ENCODE data around the gene L2HGDH. TPM values are rescaled to one million over a fixed set of nuclear protein-coding genes. Genes with fewer than 3 reads are reported as not detected.

The L2HGDH gene
- total RNA-seq, 1 experiment from 2014 or later, result 22.6 TPM

- Histone ChIP-seq H4K91ac (ENCODE audit: insufficient read length, low read depth, low read length) (no peak overlapping the region), H2BK15ac (ENCODE audit: low read depth, low read length) (no peak overlapping the region), H4K20me1 (ENCODE audit: control insufficient read depth, insufficient read depth, insufficient read length) (no peaks in the 10 kb centered on the region), H2BK5ac (ENCODE audit: insufficient read length, low read length) (no peak overlapping the region), H2BK120ac (ENCODE audit: low read depth, low read length, poor library complexity, severe bottlenecking) (no peak overlapping the region), H2BK12ac (ENCODE audit: insufficient read length, low read depth, low read length) (no peak overlapping the region), H3K23me2 (ENCODE audit: insufficient read length, low read depth, low read length, poor library complexity, severe bottlenecking) (no peaks in the 10 kb centered on the region), H3K18ac (ENCODE audit: insufficient read length, low read depth, low read length) (no peak overlapping the region), H2AK5ac (ENCODE audit: insufficient read length, low read length) (no peak overlapping the region), H3K27ac (ENCODE audit: insufficient read length, low read depth, low read length) (no peak overlapping the region), H3K4me2 (ENCODE audit: insufficient read depth, insufficient read length, low read length) (no peak overlapping the region), H3K14ac (ENCODE audit: insufficient read depth, low read length) (no peak overlapping the region), H3K27me3 (ENCODE audit: insufficient read depth, low read length) (no peaks in the 10 kb centered on the region), H3K79me1 (ENCODE audit: insufficient read depth, low read depth, low read length, poor library complexity, severe bottlenecking) (no peaks in the 10 kb centered on the region), H3K79me2 (ENCODE audit: insufficient read depth, low read length) (no peaks in the 10 kb centered on the region), H3K9me3 (ENCODE audit: control insufficient read depth, low read depth, low read length) (no peaks in the 10 kb centered on the region), H4K5ac (ENCODE audit: insufficient read length, low read depth, low read length) (no peak overlapping the region), H2AFZ (ENCODE audit: low read length) (no peak overlapping the region), H3K4me1 (ENCODE audit: insufficient read depth, low read length) (no peaks in the 10 kb centered on the region), H3K56ac (ENCODE audit: insufficient read length, low read depth, low read length) (no peak overlapping the region), H3K9ac (ENCODE audit: extremely low read depth, insufficient read length, low read length) (no peak overlapping the region), H3K23ac (ENCODE audit: insufficient read length, low read depth, low read length) (no peak overlapping the region), H3K4ac (ENCODE audit: low read depth, low read length) (no peak overlapping the region), H3T11ph (ENCODE audit: low read length) (no peak overlapping the region), H2BK20ac (ENCODE audit: low read depth, low read length, poor library complexity, severe bottlenecking) (no peak overlapping the region), H4K8ac (replicated peaks; ENCODE audit: insufficient read length, low read depth, low read length) (no peak overlapping the region)
- Mint-ChIP-seq H3K36me3 (ENCODE audit: insufficient read depth in 1 of 3, low read depth in 3 of 3) (0 out of 7 replicates have a peak, but pooled peaks cover 0 to 4% (median 0%) of the 10 kb centered on the region in 3 experiments), H3K27me3 (ENCODE audit: low read depth) (no peaks in the 10 kb centered on the region), H3K9me3 (no peaks in the 10 kb centered on the region; a peak in 1 of 5 replicates), H3K4me3 (no peak overlapping the region), H3K27ac (no peak overlapping the region), H3K4me1 (peaks cover 1 to 3% of the 10 kb centered on the region in 2 experiments; a peak in 2 of 4 replicates)
- DNase-seq, result no peak
- no peak for TF ChIP-seq CTCF (conservative IDR thresholded peaks at IDR 0.05)
- no CpG with 5 or more reads among the region's 3 CpGs for WGBS (ENCODE audit: extremely low coverage, insufficient read length, low lambda C conversion rate)
These were observed 74.6 kb downstream of the L2HGDH start for GRCh38 chr14:50237427-50237826.

All from H9 (cell line).